GM23248 (cell line): ENCODE data around the gene STRADA. TPM values are rescaled to one million over a fixed set of nuclear protein-coding genes. Genes with fewer than 3 reads are reported as not detected.
A peak's percentile ranks its signal among the peaks of the same experiment; 100 is the strongest.

Experiments
- DNase-seq: peaks from one replicate; pipeline ENCODE4 v3.0.0-alpha.2; 2015
- H2AFZ ChIP-seq: fragments of 200-600 bp; sonication (generic); 2 replicates; pipeline ENCODE4 v1.6.1; 2016; ENCODE audit warnings: antibody characterized with exemption
- H3F3A ChIP-seq: fragments of 200-600 bp; sonication (generic); 2 replicates; pipeline ENCODE4 v1.6.1; 2016; ENCODE audit warnings: mild to moderate bottlenecking, antibody characterized with exemption, mixed run types; ENCODE audit not compliant: insufficient read depth
- H3K27ac ChIP-seq: fragments of 200-600 bp; sonication (generic); 2 replicates; pipeline ENCODE4 v1.5.1; 2016; ENCODE audit warnings: mild to moderate bottlenecking
- H3K27me3 ChIP-seq: fragments of 200-600 bp; sonication (generic); replicated peaks from 2 replicates; pipeline ENCODE4 v1.6.1; 2016; ENCODE audit warnings: mild to moderate bottlenecking; ENCODE audit not compliant: insufficient read depth
- H3K36me3 ChIP-seq: fragments of 200-600 bp; sonication (generic); 2 replicates; pipeline ENCODE4 v1.6.1; 2016; ENCODE audit warnings: low read depth, mild to moderate bottlenecking
- H3K4me1 ChIP-seq: fragments of 200-600 bp; sonication (generic); 2 replicates; pipeline ENCODE4 v1.6.1; 2016; ENCODE audit warnings: mild to moderate bottlenecking; ENCODE audit not compliant: insufficient read depth
- H3K4me2 ChIP-seq: fragments of 200-600 bp; sonication (generic); one replicate; pipeline ENCODE4 v1.6.1; 2016; ENCODE audit warnings: mild to moderate bottlenecking; ENCODE audit not compliant: unreplicated experiment
- H3K4me3 ChIP-seq: fragments of 200-600 bp; sonication (generic); 2 replicates; pipeline ENCODE4 v1.5.1; 2016; ENCODE audit warnings: mild to moderate bottlenecking
- H3K79me2 ChIP-seq: fragments of 200-600 bp; sonication (generic); 2 replicates; pipeline ENCODE4 v1.6.1; 2016; ENCODE audit warnings: mild to moderate bottlenecking; ENCODE audit not compliant: insufficient read depth
- H3K9ac ChIP-seq: fragments of 200-600 bp; sonication (generic); 2 replicates; pipeline ENCODE4 v1.6.1; 2016; ENCODE audit warnings: mild to moderate bottlenecking
- H3K9me2 ChIP-seq: fragments of 200-600 bp; sonication (generic); 2 replicates; pipeline ENCODE4 v1.6.1; 2016; ENCODE audit warnings: mixed run types, mild to moderate bottlenecking, moderate library complexity; ENCODE audit not compliant: insufficient read depth
- H3K9me3 ChIP-seq: fragments of 200-600 bp; sonication (generic); one replicate; pipeline ENCODE4 v1.6.1; 2017; ENCODE audit warnings: low read depth
- H4K20me1 ChIP-seq: fragments of 200-600 bp; sonication (generic); 2 replicates; pipeline ENCODE4 v1.6.0; 2016; ENCODE audit not compliant: insufficient read depth
- EZH2 ChIP-seq: fragments of 200-600 bp; sonication (generic); IDR thresholded peaks from 2 replicates; pipeline ENCODE4 v1.6.1; 2018; ENCODE audit warnings: antibody characterized with exemption, mild to moderate bottlenecking; ENCODE audit not compliant: insufficient read depth, poor library complexity, severe bottlenecking
- EZH2phosphoT487 ChIP-seq: fragments of 200-600 bp; sonication (generic); IDR thresholded peaks from 2 replicates; pipeline ENCODE4 v1.6.1; 2018; ENCODE audit warnings: antibody characterized with exemption, moderate library complexity, mild to moderate bottlenecking, low read depth; ENCODE audit not compliant: insufficient read depth
- WGBS, 2 experiments: methylation state at CpG; one replicate each; pipeline ENCODE4 v1.1.6; 2015 to 2017; ENCODE audit warnings: low lambda C conversion rate in 2 of 2, low coverage in 1 of 2; ENCODE audit errors: missing lambda C conversion rate in 2 of 2; 5-methylcytosine and 5-hydroxymethylcytosine counted together
- in situ Hi-C: fragments of 300-500 bp; cut with MboI; formaldehyde crosslinking; loops from 2 replicates; pipeline ENCODE4 v1.15.0; 2020
- polyA plus RNA-seq: library from polyadenylated mRNA; unstranded; fragments of >200 nt; fragmentation: Nextera tagmentation; extraction: Ambion mirVana; gene quantifications from 2 replicates; pipeline ENCODE4 v1.2.1, GENCODE V29; 2016
- total RNA-seq: library from RNA; depleted of rRNA; stranded (reverse); fragments of >200 nt; shearing (Covaris generic); gene quantifications from 2 replicates; pipeline ENCODE4 v1.2.3, GENCODE V29; 2014; rRNA removed

STRADA gene, protein sequence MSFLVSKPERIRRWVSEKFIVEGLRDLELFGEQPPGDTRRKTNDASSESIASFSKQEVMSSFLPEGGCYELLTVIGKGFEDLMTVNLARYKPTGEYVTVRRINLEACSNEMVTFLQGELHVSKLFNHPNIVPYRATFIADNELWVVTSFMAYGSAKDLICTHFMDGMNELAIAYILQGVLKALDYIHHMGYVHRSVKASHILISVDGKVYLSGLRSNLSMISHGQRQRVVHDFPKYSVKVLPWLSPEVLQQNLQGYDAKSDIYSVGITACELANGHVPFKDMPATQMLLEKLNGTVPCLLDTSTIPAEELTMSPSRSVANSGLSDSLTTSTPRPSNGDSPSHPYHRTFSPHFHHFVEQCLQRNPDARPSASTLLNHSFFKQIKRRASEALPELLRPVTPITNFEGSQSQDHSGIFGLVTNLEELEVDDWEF
- total RNA-seq (13.9 and 15.7 TPM in 2 replicates), polyA plus RNA-seq (21.6 and 22.3 TPM in 2 replicates)

DNA sequence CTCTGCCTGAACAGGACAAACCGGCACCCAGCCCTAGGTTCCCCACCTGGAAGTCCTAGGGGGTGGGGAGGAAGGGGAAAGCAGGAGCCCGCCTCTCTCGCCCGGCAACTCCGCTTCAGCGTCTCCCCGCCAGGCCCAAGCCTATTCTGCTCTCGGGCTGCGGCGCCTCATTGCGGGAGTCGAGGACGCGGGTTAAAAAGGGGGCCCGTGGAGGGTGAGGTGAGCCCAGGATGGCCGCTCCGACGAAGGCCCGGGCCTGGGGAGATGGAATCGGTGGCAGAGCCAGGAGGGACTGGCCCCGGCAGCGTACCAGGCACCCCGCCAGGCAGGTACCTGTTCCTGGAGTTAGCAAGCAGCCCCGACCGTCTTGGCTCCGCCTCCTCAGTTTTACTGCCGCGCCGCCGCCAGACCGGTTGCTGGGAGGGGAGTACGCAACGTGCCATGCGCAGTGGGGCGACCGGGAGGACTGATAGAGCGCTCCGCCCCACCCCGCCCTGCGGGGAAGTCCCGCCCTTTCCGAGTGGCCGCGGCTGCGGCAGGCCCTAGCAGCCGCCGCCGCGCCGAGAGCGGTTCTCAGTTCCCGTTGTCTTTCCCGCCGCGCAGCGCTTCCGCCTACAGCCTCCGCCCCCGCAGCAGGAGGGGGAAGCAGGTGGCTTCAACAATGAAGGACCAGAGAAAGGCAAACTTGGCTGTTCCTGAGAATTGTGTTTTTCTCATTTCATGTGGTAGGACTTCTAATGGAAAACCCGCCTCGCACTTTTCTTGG is at the start of gene STRADA:
Gene STRADA, minus strand, starts transcription at position 392 of the 766 bp plus-strand sequence. CDS start 13,430 bp downstream, outside the sequence.
- H3K9ac ChIP-seq = peak within 1 kb of the TSS; percentile 85
- H3K4me3 ChIP-seq = peak within 1 kb of the TSS; percentile 92
- DNase-seq = peak; percentile 99
- no peaks in the 10 kb centered on the region for H3K9me3 ChIP-seq
- H3K79me2 ChIP-seq = peaks cover 45% of the 10 kb centered on the region
- no peaks in the 10 kb centered on the region for H4K20me1 ChIP-seq
- TF ChIP-seq EZH2 (no peak), EZH2phosphoT487 (no peak)
- H3F3A ChIP-seq = peaks cover 45% of the 10 kb centered on the region
- H3K4me1 ChIP-seq = peaks cover 6% of the 10 kb centered on the region
- H2AFZ ChIP-seq = peak within 1 kb of the TSS; percentile 95
- in situ Hi-C loops = no loop called here
- H3K27me3 ChIP-seq = no peaks in the 10 kb centered on the region
- H3K4me2 ChIP-seq = peak within 1 kb of the TSS; percentile 96
- no peaks in the 10 kb centered on the region for H3K9me2 ChIP-seq
- 2% methylated on average over 51 of the region's 61 CpGs for WGBS, 2 experiments
- H3K36me3 ChIP-seq = peaks cover 11% of the 10 kb centered on the region
- peak within 1 kb of the TSS; percentile 70 for H3K27ac ChIP-seq

DNA sequence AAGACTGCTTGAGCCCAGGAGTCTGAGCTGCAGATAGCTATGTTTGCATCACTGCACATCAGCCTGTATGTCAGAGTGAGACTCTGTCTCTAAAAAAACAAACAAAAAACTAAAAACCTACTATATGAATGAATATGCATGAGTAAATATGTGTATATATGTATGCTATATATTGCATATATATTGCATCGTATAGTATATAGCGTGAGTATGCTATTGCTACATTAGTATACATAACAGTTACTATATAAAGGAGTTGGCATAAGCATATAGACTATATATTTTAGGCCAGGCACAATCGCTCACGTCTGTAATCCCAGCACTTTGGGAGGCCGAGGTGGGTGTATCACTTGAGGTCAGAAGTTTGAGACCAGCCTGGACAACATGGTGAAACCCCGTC is 48.5 kb upstream of the STRADA start:
- no peaks in the 10 kb centered on the region for H3K9me3 ChIP-seq
- no peak overlapping the region for H3K4me3 ChIP-seq
- H3K79me2 ChIP-seq = peaks cover 98% of the 10 kb centered on the region
- peaks cover 11% of the 10 kb centered on the region for H3K4me1 ChIP-seq
- peaks cover 10% of the 10 kb centered on the region for H4K20me1 ChIP-seq
- H3K36me3 ChIP-seq = peaks cover 71% of the 10 kb centered on the region
- H3F3A ChIP-seq = peaks cover 14% of the 10 kb centered on the region
- 83 to 84% methylated on average over 6 of the region's 6 CpGs for WGBS, 2 experiments
- TF ChIP-seq EZH2 (no peak), EZH2phosphoT487 (no peak)
- no peak overlapping the region for H3K27ac ChIP-seq
- H3K27me3 ChIP-seq = no peaks in the 10 kb centered on the region
- H3K4me2 ChIP-seq = no peak overlapping the region
- in situ Hi-C loops = no loop called here
- H2AFZ ChIP-seq = no peak overlapping the region
- no peak overlapping the region for H3K9ac ChIP-seq
- no peak for DNase-seq
- H3K9me2 ChIP-seq = no peaks in the 10 kb centered on the region

DNA sequence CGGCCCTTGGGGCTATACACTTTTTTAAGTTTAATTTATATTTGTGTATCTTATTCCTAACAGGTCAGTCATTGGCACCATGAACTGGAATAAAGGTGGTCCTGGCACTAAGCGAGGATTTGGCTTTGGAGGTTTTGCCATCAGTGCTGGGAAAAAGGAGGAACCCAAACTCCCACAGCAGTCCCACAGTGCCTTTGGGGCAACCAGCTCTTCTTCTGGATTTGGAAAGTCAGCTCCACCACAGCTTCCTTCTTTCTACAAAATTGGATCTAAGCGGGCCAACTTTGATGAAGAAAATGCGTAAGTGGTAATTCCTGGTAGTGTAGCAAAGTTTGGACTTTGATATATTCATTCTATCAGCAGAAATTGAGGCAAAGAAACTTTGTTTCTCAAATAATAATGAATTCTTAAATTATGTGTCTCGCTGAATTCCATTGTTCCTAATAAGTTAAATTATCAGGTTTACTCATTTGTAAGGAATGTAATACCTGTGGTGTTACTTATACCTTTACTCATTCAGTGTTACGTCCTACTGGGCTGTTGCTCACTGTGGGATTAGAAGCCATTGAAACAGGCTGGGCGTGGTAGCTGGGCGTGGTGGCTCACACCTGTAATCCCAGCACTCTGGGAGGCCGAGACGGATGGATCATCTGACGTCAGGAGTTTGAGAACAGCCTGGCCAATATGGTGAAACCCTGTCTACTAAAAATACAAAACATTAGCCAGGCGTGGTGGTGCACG is 45.5 kb upstream of the STRADA start:
- Histone ChIP-seq H4K20me1 (peaks cover 34% of the 10 kb centered on the region), H3K4me1 (peaks cover 24% of the 10 kb centered on the region), H3K9me3 (no peaks in the 10 kb centered on the region), H3K79me2 (peaks cover 100% of the 10 kb centered on the region), H3K4me3 (no peak overlapping the region), H2AFZ (no peak overlapping the region), H3K27me3 (no peaks in the 10 kb centered on the region), H3K9ac (no peak overlapping the region), H3K36me3 (peaks cover 48% of the 10 kb centered on the region), H3K9me2 (no peaks in the 10 kb centered on the region), H3K27ac (no peak overlapping the region), H3F3A (peaks cover 21% of the 10 kb centered on the region), H3K4me2 (no peak overlapping the region)
- TF ChIP-seq EZH2 (no peak), EZH2phosphoT487 (no peak)
- 94 to 96% methylated on average over 13 of the region's 13 CpGs for WGBS, 2 experiments
- no peak for DNase-seq
- in situ Hi-C loops = no loop called here

DNA sequence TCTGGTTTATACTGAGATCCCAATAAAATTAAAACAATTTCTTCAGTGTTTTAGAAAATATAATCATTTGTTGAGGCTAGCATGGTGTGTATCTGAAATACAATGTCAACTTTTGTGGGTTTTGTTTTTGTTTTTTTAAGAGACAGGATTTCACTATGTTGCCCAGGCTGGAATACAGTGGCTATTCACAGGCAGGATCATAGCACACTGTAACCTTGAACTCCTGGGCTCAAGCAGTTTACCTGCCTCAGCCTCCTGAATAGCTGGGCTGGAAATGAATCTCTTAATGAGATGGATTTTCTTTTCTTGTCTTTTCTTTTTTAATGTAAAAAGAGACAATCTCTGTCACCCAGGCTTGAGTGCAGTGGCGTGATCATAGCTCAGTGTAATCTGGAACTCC is 44.5 kb upstream of the STRADA start:
- no peaks in the 10 kb centered on the region for H3K9me3 ChIP-seq
- H3K4me3 ChIP-seq = no peak overlapping the region
- no peaks in the 10 kb centered on the region for H3K9me2 ChIP-seq
- peaks cover 34% of the 10 kb centered on the region for H4K20me1 ChIP-seq
- WGBS, 2 experiments = 100% methylated on average over 1 of the region's 1 CpG
- H3K27me3 ChIP-seq = no peaks in the 10 kb centered on the region
- no peak overlapping the region for H3K4me2 ChIP-seq
- DNase-seq = no peak
- H3F3A ChIP-seq = peaks cover 21% of the 10 kb centered on the region
- no peak overlapping the region for H3K9ac ChIP-seq
- H3K4me1 ChIP-seq = peaks cover 25% of the 10 kb centered on the region
- no peak overlapping the region for H2AFZ ChIP-seq
- TF ChIP-seq EZH2phosphoT487 = no peak
- in situ Hi-C loops = no loop called here
- peaks cover 100% of the 10 kb centered on the region for H3K79me2 ChIP-seq
- H3K36me3 ChIP-seq = peaks cover 42% of the 10 kb centered on the region
- H3K27ac ChIP-seq = peak overlapping the region; percentile 48
